Measurements from ENCODE around the gene HOXD13. TPM values are rescaled to one million over a fixed set of nuclear protein-coding genes. Genes with fewer than 3 reads are reported as not detected.

The HOXD13 gene
- total RNA-seq, 2 experiments from 2014 or later, result not detected

GRCh38 chr2:176096243-176096985, 3.9 kb downstream of the HOXD13 start:
- POLR2A ChIA-PET, result interaction anchor here (0.7 to 1.5 kb wide), 2 partner anchors 95 to 408 kb away, joined by 3 to 4 read pairs; partner anchors contain the start of gene LNPK

GRCh38 chr2:176096986-176097819, 4.7 kb downstream of the HOXD13 start:
- peak; percentile 77 for DNase-seq (ENCODE audit: low spot score)
- peaks cover 14% of the 10 kb centered on the region for H3K4me1 ChIP-seq (ENCODE audit: insufficient read depth, low read length, poor library complexity, severe bottlenecking)
- no peaks in the 10 kb centered on the region for H3K36me3 ChIP-seq (ENCODE audit: insufficient read depth, low read length)
- no peaks in the 10 kb centered on the region for H4K20me1 ChIP-seq (ENCODE audit: insufficient read depth, low read length)
- intact Hi-C loops (cut with micrococcal nuclease; ENCODE audit: unreplicated experiment), result loop anchor here (1.0 kb wide), 2 partner anchors 407 to 731 kb away; no protein-coding TSS in a partner anchor
- peak overlapping the region; percentile 81 for H3K4me2 ChIP-seq (ENCODE audit: low read length)
- TF ChIP-seq EZH2phosphoT487 (IDR thresholded peaks at IDR 0.05; ENCODE audit: borderline replicate concordance, low read depth, low read length), result no peak
- peak; percentile 76 for TF ChIP-seq CTCF (conservative IDR thresholded peaks at IDR 0.05; ENCODE audit: low read length)
- POLR2A ChIA-PET, result interaction anchor here (0.6 to 1.5 kb wide), 2 partner anchors 95 to 127 kb away, joined by 3 to 4 read pairs; partner anchors contain the start of gene LNPK
- CTCF ChIA-PET (ENCODE audit: unreplicated experiment), result interaction anchor here (0.5 to 0.6 kb wide), 2 partner anchors 12 to 520 kb away, joined by 3 read pairs; no protein-coding TSS in a partner anchor
- H3K79me2 ChIP-seq (ENCODE audit: insufficient read depth, low read depth, low read length), result no peaks in the 10 kb centered on the region
- H3K9me2 ChIP-seq (ENCODE audit: insufficient read depth, low read length), result no peaks in the 10 kb centered on the region
- no TSS peak for BruUV-seq (replicated peaks)
- no peaks in the 10 kb centered on the region for H3K9me3 ChIP-seq (ENCODE audit: low read length)
- H2AFZ ChIP-seq (ENCODE audit: low read length), result peak overlapping the region; percentile 96
- H3K27ac ChIP-seq (ENCODE audit: low read depth, low read length, poor library complexity, severe bottlenecking), result no peak overlapping the region
- H3K4me3 ChIP-seq (ENCODE audit: low read depth, low read length, poor library complexity, severe bottlenecking), result peak overlapping the region; percentile 63

More at GRCh38 chr2:176096243-176096985, 3.9 kb downstream of the HOXD13 start:
- DNase-seq (ENCODE audit: low spot score), result peak; percentile 5
- Histone ChIP-seq H3K4me1 (ENCODE audit: insufficient read depth, low read length, poor library complexity, severe bottlenecking) (peaks cover 14% of the 10 kb centered on the region), H3K79me2 (ENCODE audit: insufficient read depth, low read depth, low read length) (no peaks in the 10 kb centered on the region), H3K36me3 (ENCODE audit: insufficient read depth, low read length) (no peaks in the 10 kb centered on the region), H3K9me2 (ENCODE audit: insufficient read depth, low read length) (no peaks in the 10 kb centered on the region), H3K27ac (ENCODE audit: low read depth, low read length, poor library complexity, severe bottlenecking) (no peak overlapping the region), H2AFZ (ENCODE audit: low read length) (peak overlapping the region; percentile 96), H3K9me3 (ENCODE audit: low read length) (no peaks in the 10 kb centered on the region), H3K4me3 (ENCODE audit: low read depth, low read length, poor library complexity, severe bottlenecking) (peak overlapping the region; percentile 63), H3K4me2 (ENCODE audit: low read length) (peak overlapping the region; percentile 81), H4K20me1 (ENCODE audit: insufficient read depth, low read length) (no peaks in the 10 kb centered on the region)
- CTCF ChIA-PET (ENCODE audit: unreplicated experiment), result no interaction called here
- no TSS peak for BruUV-seq (replicated peaks)
- intact Hi-C loops (cut with micrococcal nuclease; ENCODE audit: unreplicated experiment), result no loop called here
- no peak for TF ChIP-seq CTCF (conservative IDR thresholded peaks at IDR 0.05; ENCODE audit: low read length)
- TF ChIP-seq EZH2phosphoT487 (IDR thresholded peaks at IDR 0.05; ENCODE audit: borderline replicate concordance, low read depth, low read length), result no peak
